Activated CD8-positive, alpha-beta memory T cell treated with anti-CD3 and anti-CD28 coated beads, Interleukin-2, amount 10 ng/mL, durations not matched to agents 7 days and 5 days (primary cell): ENCODE measurements around the gene CHERP. TPM values are rescaled to one million over a fixed set of nuclear protein-coding genes. Genes with fewer than 3 reads are reported as not detected.
"Not testable (repeated sequence)": the region's sequence is repeated elsewhere in the genome, so short reads cannot be mapped to it uniquely, and the experiment has no call there.

ENCODE experiments used
- ATAC-seq: fragments of 150-1000 bp; cut with Tn5 transposase; one replicate; pipeline ENCODE4 v1.10.0; 2021; ENCODE audit warnings: moderate library complexity
- CTCF ChIA-PET: fragments of 350-600 bp; sonication (Branson Sonifier 250); formaldehyde crosslinking; loops from one replicate; lab custom pipeline; 2021; ENCODE audit warnings: antibody characterized with exemption; lab: Charles Lee
- DNase-seq: peaks from one replicate; pipeline ENCODE4 v3.0.0-alpha.2; 2020
- H3K27ac Mint-ChIP-seq: one replicate; pipeline ENCODE4 v1.8.0; 2021; ENCODE audit warnings: mild to moderate bottlenecking, mixed read lengths
- H3K27me3 Mint-ChIP-seq: one replicate; pipeline ENCODE4 v1.8.0; 2021; ENCODE audit warnings: mixed read lengths
- H3K36me3 Mint-ChIP-seq: one replicate; pipeline ENCODE4 v1.8.0; 2021; ENCODE audit warnings: mild to moderate bottlenecking, mixed read lengths
- H3K4me1 Mint-ChIP-seq: one replicate; pipeline ENCODE4 v1.8.0; 2021; ENCODE audit warnings: mixed read lengths
- H3K4me3 Mint-ChIP-seq: one replicate; pipeline ENCODE4 v1.8.0; 2021; ENCODE audit warnings: mild to moderate bottlenecking, moderate library complexity, mixed read lengths
- H3K9me3 Mint-ChIP-seq: one replicate; pipeline ENCODE4 v1.8.0; 2022; ENCODE audit warnings: low read depth, mixed read lengths
- total RNA-seq, 2 experiments: library from RNA; stranded (reverse); gene quantifications; one replicate each; pipeline ENCODE4 v1.2.3, GENCODE V29; 2021

CHERP gene
- total RNA-seq, 2 experiments from 2014 or later, result 66.5 to 74.5 TPM

- Mint-ChIP-seq H3K4me1 (peaks cover 64% of the 10 kb centered on the region), H3K27ac (peak within 1 kb of the TSS; percentile 89), H3K27me3 (no peaks in the 10 kb centered on the region), H3K4me3 (peak within 1 kb of the TSS; percentile 94), H3K36me3 (peaks cover 27% of the 10 kb centered on the region), H3K9me3 (no peaks in the 10 kb centered on the region)
- CTCF ChIA-PET, result interaction anchor here (1.2 to 2.4 kb wide), 4 partner anchors 11 to 55 kb away, joined by 3 to 13 read pairs (median 8); partner anchors contain the start of gene MED26
- ATAC-seq (peak; percentile 94), DNase-seq (peak; percentile 95)
These were observed 30.3 kb upstream of the CHERP start, which contains the start of gene SLC35E1 for GRCh38 chr19:16572332-16573211. Gene SLC35E1 (minus strand): TSS chr19:16572415. CDS start chr19:16572364, 51 bp downstream.

DNA sequence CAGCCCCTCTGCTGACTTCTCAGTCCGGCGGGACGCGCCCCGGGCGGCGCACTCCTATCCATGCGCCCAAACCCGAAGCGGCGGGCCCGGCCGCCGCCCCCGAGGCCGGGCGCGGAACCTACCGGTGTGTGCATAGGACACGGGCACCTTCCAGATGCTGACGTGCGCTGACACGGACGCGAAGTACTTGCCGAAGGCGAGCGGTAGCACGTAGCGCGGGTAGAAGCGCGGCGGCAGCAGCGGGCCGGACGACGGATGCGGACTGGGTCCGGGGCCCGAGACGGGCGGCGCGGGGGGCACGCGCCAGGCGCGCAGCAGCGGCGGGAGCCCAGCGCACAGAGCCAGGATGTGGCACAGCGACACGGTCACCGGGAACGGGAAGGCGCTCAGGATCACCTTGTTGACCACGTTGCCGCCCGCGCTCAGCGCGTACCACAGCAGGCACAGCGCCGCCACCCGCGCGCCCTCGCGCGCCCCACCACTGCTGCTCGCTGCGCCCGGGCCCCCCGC lies 29.6 kb upstream of the CHERP start:
- Mint-ChIP-seq H3K27me3 (no peaks in the 10 kb centered on the region), H3K9me3 (no peaks in the 10 kb centered on the region), H3K36me3 (peaks cover 30% of the 10 kb centered on the region), H3K4me1 (peaks cover 67% of the 10 kb centered on the region), H3K4me3 (peak overlapping the region; percentile 94), H3K27ac (peak overlapping the region; percentile 89)
- peak; percentile 28 for ATAC-seq
- peak; percentile 71 for DNase-seq
- CTCF ChIA-PET, result interaction anchor here (1.2 to 1.3 kb wide), 2 partner anchors 12 to 15 kb away, joined by 3 to 4 read pairs; no protein-coding TSS in a partner anchor

DNA sequence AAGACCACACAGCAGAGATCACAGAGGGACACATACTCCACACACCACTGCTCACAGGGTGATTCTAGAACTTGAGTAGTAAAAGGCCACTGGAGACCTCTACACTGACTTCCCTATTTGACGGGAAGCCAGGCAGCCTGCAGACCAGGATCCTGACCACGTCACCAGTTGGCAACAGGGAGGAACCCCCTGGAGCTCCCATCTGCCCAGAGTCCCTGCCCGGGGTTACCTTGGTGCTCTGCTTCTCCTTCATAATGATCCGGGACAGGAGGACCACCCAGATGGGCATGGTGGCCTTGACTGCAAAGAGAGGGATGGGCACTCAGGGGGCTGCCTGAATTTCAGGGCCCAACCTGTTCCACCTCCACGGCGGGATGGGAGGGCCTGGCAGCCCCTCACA lies 29.0 kb upstream of the CHERP start:
- no peak for DNase-seq
- Mint-ChIP-seq H3K27me3 (no peaks in the 10 kb centered on the region), H3K36me3 (peaks cover 34% of the 10 kb centered on the region), H3K27ac (peak overlapping the region; percentile 89), H3K4me1 (peaks cover 71% of the 10 kb centered on the region), H3K9me3 (no peaks in the 10 kb centered on the region), H3K4me3 (peak overlapping the region; percentile 94)
- CTCF ChIA-PET, result interaction anchor here (1.3 kb wide), 1 partner anchor 16 kb away, joined by 4 read pairs; no protein-coding TSS in a partner anchor
- ATAC-seq, result no peak

GRCh38 chr19:16569609-16570320 lies 27.5 kb upstream of the CHERP start:
- DNase-seq (no peak), ATAC-seq (no peak)
- peaks cover 39% of the 10 kb centered on the region for H3K36me3 Mint-ChIP-seq
- peaks cover 72% of the 10 kb centered on the region for H3K4me1 Mint-ChIP-seq
- no peaks in the 10 kb centered on the region for H3K9me3 Mint-ChIP-seq
- peak overlapping the region; percentile 21 for H3K27ac Mint-ChIP-seq
- H3K27me3 Mint-ChIP-seq, result no peaks in the 10 kb centered on the region
- H3K4me3 Mint-ChIP-seq, result peak overlapping the region; percentile 42
- CTCF ChIA-PET, result no interaction called here

DNA sequence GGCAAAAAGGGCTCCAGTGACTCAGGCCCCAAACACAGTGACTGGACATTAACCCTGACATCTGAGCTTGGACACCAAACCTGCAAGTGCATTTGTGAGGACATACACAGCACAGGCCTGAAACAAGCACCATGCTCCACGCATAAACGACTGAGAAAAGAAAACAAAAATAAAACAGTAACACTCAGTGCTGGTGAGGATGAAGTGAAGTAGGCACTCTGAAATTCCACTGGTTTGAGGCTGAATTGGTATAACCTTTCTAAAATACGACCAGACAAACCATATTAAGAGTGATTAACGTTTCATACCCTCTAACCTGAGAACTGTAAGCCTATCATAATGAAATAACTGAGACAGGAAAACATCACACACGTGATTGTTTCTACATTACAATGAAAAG lies 24.5 kb upstream of the CHERP start:
- peaks cover 60% of the 10 kb centered on the region for H3K4me1 Mint-ChIP-seq
- H3K36me3 Mint-ChIP-seq, result peaks cover 55% of the 10 kb centered on the region

DNA sequence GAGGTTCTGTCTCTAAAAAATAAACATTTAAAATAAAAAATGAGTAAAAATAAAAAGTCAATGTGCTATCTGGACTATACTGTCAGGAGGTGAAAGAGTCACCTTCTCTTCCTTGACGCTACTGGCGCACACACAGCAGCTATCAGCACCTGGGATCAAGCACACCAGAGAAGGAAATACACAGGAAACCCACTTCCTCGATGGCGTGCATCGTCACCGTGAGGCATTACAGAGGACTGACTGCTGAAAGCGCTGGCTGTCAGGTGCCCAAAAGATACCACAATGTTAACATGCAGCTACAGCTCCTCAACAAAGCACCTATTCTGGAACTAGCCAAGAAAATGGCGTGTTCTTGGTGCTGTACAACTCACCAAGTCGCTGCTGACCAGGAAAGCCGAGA lies 23.9 kb upstream of the CHERP start:
- ATAC-seq, result peak; percentile 99
- Mint-ChIP-seq H3K9me3 (no peaks in the 10 kb centered on the region), H3K27me3 (no peaks in the 10 kb centered on the region), H3K4me1 (peaks cover 57% of the 10 kb centered on the region), H3K36me3 (peaks cover 60% of the 10 kb centered on the region), H3K4me3 (peak overlapping the region; percentile 37), H3K27ac (peak overlapping the region; percentile 94)
- DNase-seq, result peak; percentile 93
- CTCF ChIA-PET, result interaction anchor here (0.7 to 2.1 kb wide), 5 partner anchors 8 to 21 kb away, joined by 3 to 7 read pairs (median 3); no protein-coding TSS in a partner anchor

More for the DNA sequence above, 24.5 kb upstream of the CHERP start:
- Mint-ChIP-seq H3K4me3 (no peak overlapping the region), H3K9me3 (no peaks in the 10 kb centered on the region), H3K27ac (peak overlapping the region; percentile 94), H3K27me3 (no peaks in the 10 kb centered on the region)
- CTCF ChIA-PET, result interaction anchor here (0.7 to 2.1 kb wide), 6 partner anchors 9 to 25 kb away, joined by 3 to 7 read pairs (median 4); no protein-coding TSS in a partner anchor
- DNase-seq, result no peak
- ATAC-seq, result no peak

GRCh38 chr19:16564842-16565241 lies 22.6 kb upstream of the CHERP start:
- CTCF ChIA-PET, result no interaction called here
- Mint-ChIP-seq H3K4me3 (no peak overlapping the region), H3K27ac (peak overlapping the region; percentile 36)

DNA sequence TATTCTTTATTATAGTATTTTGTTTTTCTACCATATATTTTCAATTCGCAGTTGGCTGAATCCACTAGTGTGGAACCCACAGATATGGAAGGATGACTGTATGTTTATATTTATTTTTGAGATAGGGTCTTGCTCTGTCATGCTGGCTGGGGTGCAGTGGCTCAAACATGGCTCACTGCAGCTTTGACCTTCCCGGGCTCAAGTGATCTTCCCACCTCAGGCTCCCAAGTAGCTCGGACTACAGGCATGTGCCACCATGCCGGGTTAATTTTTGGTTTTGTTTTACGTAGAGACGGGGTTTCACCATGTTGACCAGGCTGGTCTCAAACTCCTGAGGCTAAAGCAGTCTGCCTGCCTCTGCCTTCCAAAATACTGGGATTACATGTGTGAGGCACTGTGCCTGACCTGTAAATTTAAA lies 20.4 kb upstream of the CHERP start:
- no peak for DNase-seq
- Mint-ChIP-seq H3K9me3 (no peaks in the 10 kb centered on the region), H3K36me3 (peaks cover 58% of the 10 kb centered on the region)

More at GRCh38 chr19:16564842-16565241, 22.6 kb upstream of the CHERP start:
- DNase-seq, result no peak
- Mint-ChIP-seq H3K9me3 (no peaks in the 10 kb centered on the region), H3K4me1 (peaks cover 49% of the 10 kb centered on the region), H3K27me3 (no peaks in the 10 kb centered on the region), H3K36me3 (peaks cover 58% of the 10 kb centered on the region)
- no peak for ATAC-seq

GRCh38 chr19:16561382-16561781 lies 19.1 kb upstream of the CHERP start:
- Mint-ChIP-seq H3K4me1 (peaks cover 28% of the 10 kb centered on the region), H3K36me3 (peaks cover 55% of the 10 kb centered on the region), H3K27ac (peak overlapping the region; percentile 43), H3K4me3 (no peak overlapping the region), H3K9me3 (no peaks in the 10 kb centered on the region), H3K27me3 (no peaks in the 10 kb centered on the region)
- ATAC-seq (no peak), DNase-seq (no peak)
- CTCF ChIA-PET, result interaction anchor here (2.4 kb wide), 1 partner anchor 12 kb away, joined by 11 read pairs; no protein-coding TSS in a partner anchor

More for the DNA sequence above, 20.4 kb upstream of the CHERP start:
- Mint-ChIP-seq H3K4me3 (no peak overlapping the region), H3K27ac (peak overlapping the region; percentile 61), H3K4me1 (peaks cover 35% of the 10 kb centered on the region), H3K27me3 (no peaks in the 10 kb centered on the region)
- ATAC-seq, result no peak
- CTCF ChIA-PET, result interaction anchor here (2.4 kb wide), 1 partner anchor 11 kb away, joined by 11 read pairs; no protein-coding TSS in a partner anchor

GRCh38 chr19:16559780-16560276 lies 17.6 kb upstream of the CHERP start:
- no peak for DNase-seq
- H3K4me1 Mint-ChIP-seq, result peaks cover 20% of the 10 kb centered on the region
- no peaks in the 10 kb centered on the region for H3K9me3 Mint-ChIP-seq
- H3K36me3 Mint-ChIP-seq, result peaks cover 47% of the 10 kb centered on the region
- CTCF ChIA-PET, result no interaction called here
- ATAC-seq, result no peak
- no peak overlapping the region for H3K27ac Mint-ChIP-seq
- H3K4me3 Mint-ChIP-seq, result no peak overlapping the region
- H3K27me3 Mint-ChIP-seq, result no peaks in the 10 kb centered on the region

DNA sequence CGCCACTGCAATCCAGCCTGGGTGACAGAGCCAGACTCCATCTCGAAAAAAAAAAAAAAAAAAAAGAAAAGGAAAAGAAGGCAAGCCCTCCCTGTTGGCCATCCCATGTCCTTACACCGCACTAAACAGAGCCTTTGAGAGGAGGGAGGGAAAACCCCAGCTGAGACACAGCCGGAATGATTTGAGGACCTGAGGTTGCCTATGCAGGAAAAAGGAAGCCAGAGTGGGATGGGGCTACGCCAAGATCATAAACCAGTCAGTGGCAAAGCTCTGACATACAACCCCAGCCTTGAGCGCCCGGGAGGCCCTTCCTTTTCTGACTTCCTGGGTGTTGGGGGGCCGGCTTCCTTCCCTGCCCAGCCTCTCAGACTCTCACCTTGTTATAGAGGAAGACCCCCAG lies 12.5 kb upstream of the CHERP start:
- no peak overlapping the region for H3K4me3 Mint-ChIP-seq
- peaks cover 18% of the 10 kb centered on the region for H3K4me1 Mint-ChIP-seq
- DNase-seq, result no peak
- no peaks in the 10 kb centered on the region for H3K9me3 Mint-ChIP-seq
- peak overlapping the region; percentile 24 for H3K27ac Mint-ChIP-seq
- peaks cover 34% of the 10 kb centered on the region for H3K36me3 Mint-ChIP-seq
- no peak for ATAC-seq
- CTCF ChIA-PET, result no interaction called here
- no peaks in the 10 kb centered on the region for H3K27me3 Mint-ChIP-seq

DNA sequence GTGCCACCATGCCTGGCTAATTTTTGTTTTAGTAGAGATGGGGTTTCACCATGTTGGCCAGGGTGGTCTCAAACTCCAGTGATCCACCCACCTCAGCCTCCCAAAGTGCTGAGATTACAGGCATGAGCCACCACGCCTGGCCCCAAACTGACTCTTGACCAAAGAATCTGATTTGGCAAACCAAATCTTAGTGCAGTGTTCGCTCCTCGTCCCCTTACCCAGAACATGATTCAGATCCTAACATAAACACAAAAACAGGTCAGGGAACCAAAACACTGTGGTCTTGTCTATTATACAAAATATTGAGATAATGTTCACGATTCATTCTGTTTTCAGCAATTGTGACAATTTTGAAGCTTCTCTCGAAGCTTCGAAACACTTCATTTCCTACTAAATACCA lies 9.7 kb upstream of the CHERP start:
- peaks cover 35% of the 10 kb centered on the region for H3K4me1 Mint-ChIP-seq
- ATAC-seq, H3K27ac Mint-ChIP-seq, H3K27me3 Mint-ChIP-seq, DNase-seq, H3K9me3 Mint-ChIP-seq, H3K4me3 Mint-ChIP-seq: not testable (repeated sequence)
- CTCF ChIA-PET, result interaction anchor here (1.1 kb wide), 1 partner anchor 14 kb away, joined by 3 read pairs; no protein-coding TSS in a partner anchor
- H3K36me3 Mint-ChIP-seq, result peaks cover 23% of the 10 kb centered on the region
